Iris pigment epithelial cell (primary cell): ENCODE data around the gene ZNF835.
A peak's percentile ranks its signal among the peaks of the same experiment; 100 is the strongest.
"Not testable (repeated sequence)": the region's sequence is repeated elsewhere in the genome, so short reads cannot be mapped to it uniquely, and the experiment has no call there.

Experiments
- DNase-seq: peaks from one replicate; pipeline ENCODE4 v3.0.0-alpha.2; 2011; ENCODE audit warnings: low read depth

The ZNF835 gene

GRCh38 chr19:56671613-56671994 is at the start of gene ZNF835:
Gene ZNF835 (minus strand): TSS chr19:56671757. CDS start chr19:56665198, 6,559 bp downstream.
- DNase-seq = peak; percentile 52

GRCh38 chr19:56720281-56720680 is 48.7 kb upstream of the ZNF835 start:
- DNase-seq = no peak

GRCh38 chr19:56718231-56718630 is 46.7 kb upstream of the ZNF835 start:
- DNase-seq = no peak

GRCh38 chr19:56712611-56713276 is 41.2 kb upstream of the ZNF835 start:
- DNase-seq = no peak

GRCh38 chr19:56710437-56710836 is 38.9 kb upstream of the ZNF835 start:
- DNase-seq = no peak

- no peak for DNase-seq
These were observed 36.3 kb upstream of the ZNF835 start for GRCh38 chr19:56707821-56708220.

GRCh38 chr19:56705939-56706338 is 34.4 kb upstream of the ZNF835 start:
- no peak for DNase-seq

- no peak for DNase-seq
These were observed 30.3 kb upstream of the ZNF835 start for GRCh38 chr19:56701895-56702294.

GRCh38 chr19:56699552-56699951 is 28.0 kb upstream of the ZNF835 start:
- no peak for DNase-seq

- DNase-seq = peak; percentile 21
These were observed 20.8 kb upstream of the ZNF835 start for GRCh38 chr19:56692206-56692895.

- no peak for DNase-seq
These were observed 19.1 kb upstream of the ZNF835 start for GRCh38 chr19:56690670-56691069.

GRCh38 chr19:56689198-56689597 is 17.6 kb upstream of the ZNF835 start:
- DNase-seq = no peak

- DNase-seq = peak; percentile 11
These were observed 15.5 kb upstream of the ZNF835 start for GRCh38 chr19:56687031-56687430.

GRCh38 chr19:56683116-56683515 is 11.6 kb upstream of the ZNF835 start:
- DNase-seq = no peak

- no peak for DNase-seq
These were observed 10.1 kb upstream of the ZNF835 start for GRCh38 chr19:56681702-56682101.

GRCh38 chr19:56678205-56678604 is 6.6 kb upstream of the ZNF835 start:
- DNase-seq = no peak

- not testable (repeated sequence) for DNase-seq
These were observed 1.1 kb upstream of the ZNF835 start for GRCh38 chr19:56672610-56673009.

GRCh38 chr19:56670961-56671612 is 470 bp downstream of the ZNF835 start:
- no peak for DNase-seq

- DNase-seq = no peak
These were observed 1.1 kb downstream of the ZNF835 start for GRCh38 chr19:56670401-56670960.

- no peak for DNase-seq
These were observed 2.9 kb downstream of the ZNF835 start for GRCh38 chr19:56668676-56669075.

GRCh38 chr19:56667311-56667870 is 4.2 kb downstream of the ZNF835 start:
- DNase-seq = no peak

- DNase-seq = no peak
These were observed 7.0 kb downstream of the ZNF835 start for GRCh38 chr19:56664511-56664910.
